ENCODE results near the gene ZNF804B. TPM values are rescaled to one million over a fixed set of nuclear protein-coding genes. Genes with fewer than 3 reads are reported as not detected.

Gene ZNF804B
- total and polyA plus RNA-seq, 2 of the 4 experiments (the other 2 are of a cell fraction): not detected

DNA sequence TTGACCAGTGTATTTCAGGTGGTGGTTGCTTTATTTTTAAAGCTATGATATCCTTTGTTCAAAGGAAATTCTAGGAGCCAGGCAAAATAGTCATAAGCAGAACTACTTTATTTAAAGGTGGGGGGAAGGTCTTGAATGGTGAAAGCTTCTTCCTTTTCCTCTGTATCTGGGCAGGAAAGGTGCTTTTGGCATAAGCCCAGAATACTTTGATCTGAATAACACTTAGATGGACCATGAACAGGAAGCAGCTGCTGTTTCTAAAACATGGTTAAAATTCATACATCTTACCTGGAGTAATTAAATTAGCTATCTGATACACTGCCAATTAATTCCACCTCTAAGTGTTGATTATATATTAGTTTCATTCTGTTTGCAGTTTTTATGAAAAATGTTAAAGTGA, 13.3 kb downstream of the ZNF804B start:
- Histone ChIP-seq H2AK5ac (ENCODE audit: low read depth, low read length) (no peak overlapping the region), H3K36me3 (ENCODE audit: control insufficient read depth, insufficient read depth, low read length) (no peaks in the 10 kb centered on the region), H3K18ac (ENCODE audit: low read depth, low read length) (no peak overlapping the region), H3K27ac (ENCODE audit: insufficient read depth, low read length) (no peak overlapping the region), H3K9me3 (ENCODE audit: control insufficient read depth, insufficient read depth, low read length) (peaks cover 6% of the 10 kb centered on the region), H3K4me2 (ENCODE audit: low read depth, low read length) (no peak overlapping the region), H3K23ac (ENCODE audit: low read depth, low read length) (no peak overlapping the region), H3K27me3 (ENCODE audit: control insufficient read depth, insufficient read depth, low read length) (no peaks in the 10 kb centered on the region), H3K4me3 (ENCODE audit: insufficient read depth, low read depth, low read length) (no peak overlapping the region), H2BK120ac (ENCODE audit: low read depth, low read length) (no peak overlapping the region), H3K56ac (ENCODE audit: extremely low read depth, insufficient read depth, low read length) (no peak overlapping the region), H3K9ac (ENCODE audit: low read depth, low read length) (no peak overlapping the region), H4K8ac (ENCODE audit: low read depth in 2 of 2, low read length in 2 of 2) (no peak overlapping the region), H4K5ac (ENCODE audit: low read depth, low read length) (no peak overlapping the region), H2BK15ac (ENCODE audit: low read depth, low read length) (no peak overlapping the region), H3K14ac (replicated peaks; ENCODE audit: low read depth, low read length) (no peak overlapping the region), H4K20me1 (ENCODE audit: insufficient read depth, low read length) (no peaks in the 10 kb centered on the region), H4K91ac (ENCODE audit: insufficient read depth, low read depth, low read length) (no peak overlapping the region), H3K4me1 (ENCODE audit: control insufficient read depth, insufficient read depth, low read length) (no peaks in the 10 kb centered on the region), H3K4ac (ENCODE audit: low read depth, low read length) (no peak overlapping the region), H3K79me1 (ENCODE audit: low read depth in 1 of 2, low read length in 2 of 2) (no peaks in the 10 kb centered on the region), H3K9me1 (ENCODE audit: insufficient read depth, low read length) (no peaks in the 10 kb centered on the region), H2AK9ac (replicated peaks; ENCODE audit: low read depth, low read length, poor library complexity) (no peak overlapping the region), H2BK20ac (ENCODE audit: low read depth, low read length) (no peak overlapping the region), H2BK5ac (ENCODE audit: low read depth, low read length, poor library complexity, severe bottlenecking) (no peak overlapping the region), H2AFZ (replicated peaks; ENCODE audit: low read length, poor library complexity) (no peak overlapping the region)
- ChIA-PET POLR2A (ENCODE audit: unreplicated experiment) (no interaction called here), CTCF (no interaction called here)
- BruUV-seq (replicated peaks): no TSS peak
- dilution Hi-C loops (cut with HindIII; ENCODE audit: low sequenced_read_pairs, unreplicated experiment): no loop called here
- in situ Hi-C loops (cut with MboI; ENCODE audit: low sequenced_read_pairs): no loop called here
- intact Hi-C loops (cut with micrococcal nuclease): no loop called here
- TF ChIP-seq NFE2L2 (IDR thresholded peaks at IDR 0.05; ENCODE audit: low read depth, low read length) (no peak), SMC3 (IDR thresholded peaks at IDR 0.05; ENCODE audit: low read depth, low read length) (no peak), POLR2A (IDR thresholded peaks at IDR 0.05; ENCODE audit: low read depth, low read length) (no peak), RAD21 (IDR thresholded peaks at IDR 0.05; ENCODE audit: low read length) (no peak), USF2 (IDR thresholded peaks at IDR 0.05; ENCODE audit: low read depth, low read length) (no peak), CHD1 (IDR thresholded peaks at IDR 0.05; ENCODE audit: low read depth, low read length) (no peak), RCOR1 (IDR thresholded peaks at IDR 0.05; ENCODE audit: insufficient replicate concordance, low read length) (no peak), CEBPB (IDR thresholded peaks at IDR 0.05; ENCODE audit: low read depth, low read length) (no peak), BHLHE40 (IDR thresholded peaks at IDR 0.05; ENCODE audit: low read depth, low read length) (no peak), RFX5 (IDR thresholded peaks at IDR 0.05; ENCODE audit: low read depth, low read length) (no peak)
- TF ChIP-seq, protein P1, sequence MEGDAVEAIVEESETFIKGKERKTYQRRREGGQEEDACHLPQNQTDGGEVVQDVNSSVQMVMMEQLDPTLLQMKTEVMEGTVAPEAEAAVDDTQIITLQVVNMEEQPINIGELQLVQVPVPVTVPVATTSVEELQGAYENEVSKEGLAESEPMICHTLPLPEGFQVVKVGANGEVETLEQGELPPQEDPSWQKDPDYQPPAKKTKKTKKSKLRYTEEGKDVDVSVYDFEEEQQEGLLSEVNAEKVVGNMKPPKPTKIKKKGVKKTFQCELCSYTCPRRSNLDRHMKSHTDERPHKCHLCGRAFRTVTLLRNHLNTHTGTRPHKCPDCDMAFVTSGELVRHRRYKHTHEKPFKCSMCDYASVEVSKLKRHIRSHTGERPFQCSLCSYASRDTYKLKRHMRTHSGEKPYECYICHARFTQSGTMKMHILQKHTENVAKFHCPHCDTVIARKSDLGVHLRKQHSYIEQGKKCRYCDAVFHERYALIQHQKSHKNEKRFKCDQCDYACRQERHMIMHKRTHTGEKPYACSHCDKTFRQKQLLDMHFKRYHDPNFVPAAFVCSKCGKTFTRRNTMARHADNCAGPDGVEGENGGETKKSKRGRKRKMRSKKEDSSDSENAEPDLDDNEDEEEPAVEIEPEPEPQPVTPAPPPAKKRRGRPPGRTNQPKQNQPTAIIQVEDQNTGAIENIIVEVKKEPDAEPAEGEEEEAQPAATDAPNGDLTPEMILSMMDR (conservative IDR thresholded peaks at IDR 0.05; ENCODE audit: low read depth, low read length): no peak
- ATAC-seq (ENCODE audit: low read depth) (no peak), DNase-seq (no peak)
